ENCODE results near the gene EMP2. TPM values are rescaled to one million over a fixed set of nuclear protein-coding genes. Genes with fewer than 3 reads are reported as not detected.
"Not testable (repeated sequence)": the region's sequence is repeated elsewhere in the genome, so short reads cannot be mapped to it uniquely, and the experiment has no call there.

The EMP2 gene
- total RNA-seq, 4 donors from 2014 or later = 7.9 to 13.5 (median 11.7) TPM

DNA sequence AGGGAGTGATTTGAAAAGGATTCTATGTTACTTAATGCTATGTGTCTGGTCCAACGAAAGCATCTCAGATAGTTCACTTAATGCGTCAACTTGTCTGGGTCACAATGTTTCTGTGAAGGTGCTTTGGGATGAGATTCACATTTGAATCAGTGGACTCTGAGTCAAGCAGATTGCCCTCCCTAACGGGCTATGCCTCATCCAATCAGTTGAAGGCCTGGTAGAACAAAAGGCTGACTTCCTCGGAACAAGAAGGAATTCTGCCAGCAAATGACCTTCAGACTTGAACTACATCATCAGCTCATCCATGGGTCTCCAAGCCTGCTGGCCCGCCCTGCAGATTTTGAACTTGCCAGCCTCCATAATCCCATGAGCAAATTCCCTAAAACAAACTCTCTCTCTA, 15.2 kb downstream of the EMP2 start:
- in situ Hi-C loops (cut with MboI; ENCODE audit: low sequenced_read_pairs in 4 of 4) (no loop called here), intact Hi-C loops (cut with DNase I; ENCODE audit: low total_unique reads) (no loop called here)
- Histone ChIP-seq H3K4me1 (peaks cover 35 to 66% of the 10 kb centered on the region in 2 donors), H3K4me3 (no peak overlapping the region), H3K36me3 (no peaks in the 10 kb centered on the region), H3K9me3 (no peaks in the 10 kb centered on the region), H3K27ac (peak overlapping the region; percentile 16 to 55 (median 42)), H3K27me3 (no peaks in the 10 kb centered on the region)
- ATAC-seq = peak; percentile 44 to 46
- TF ChIP-seq POLR2A (IDR thresholded peaks at IDR 0.05) = no peak
- no peak for TF ChIP-seq CTCF (IDR thresholded peaks at IDR 0.05 in 4 of 5, conservative IDR thresholded peaks at IDR 0.05 in 1 of 5)
- DNase-seq = no peak

- DNase-seq (no peak), ATAC-seq (no peak)
- no peaks in the 10 kb centered on the region for H3K36me3 ChIP-seq
- in situ Hi-C loops (cut with MboI; ENCODE audit: low sequenced_read_pairs in 4 of 4) (no loop called here), intact Hi-C loops (cut with DNase I; ENCODE audit: low total_unique reads) (no loop called here)
- TF ChIP-seq CTCF (IDR thresholded peaks at IDR 0.05 in 4 of 5, conservative IDR thresholded peaks at IDR 0.05 in 1 of 5) = no peak
- no peak for TF ChIP-seq POLR2A (IDR thresholded peaks at IDR 0.05)
- H3K4me1 ChIP-seq = peaks cover 40 to 66% of the 10 kb centered on the region in 2 donors
- H3K27me3 ChIP-seq = no peaks in the 10 kb centered on the region
- H3K9me3 ChIP-seq = no peaks in the 10 kb centered on the region
- peak overlapping the region; percentile 16 to 55 (median 42) for H3K27ac ChIP-seq
- H3K4me3 ChIP-seq = no peak overlapping the region
Observed at GRCh38 chr16:10564591-10564990, 15.8 kb downstream of the EMP2 start.

- H3K36me3 ChIP-seq = no peaks in the 10 kb centered on the region
- H3K4me3 ChIP-seq = no peak overlapping the region
- H3K9me3 ChIP-seq = no peaks in the 10 kb centered on the region
- peaks cover 57 to 71% of the 10 kb centered on the region in 2 donors for H3K4me1 ChIP-seq
- in situ Hi-C loops (cut with MboI; ENCODE audit: low sequenced_read_pairs in 4 of 4) (no loop called here), intact Hi-C loops (cut with DNase I; ENCODE audit: low total_unique reads) (no loop called here)
- no peaks in the 10 kb centered on the region for H3K27me3 ChIP-seq
- H3K27ac ChIP-seq = peak overlapping the region; percentile 34 to 87 (median 60)
- ATAC-seq = no peak
- TF ChIP-seq POLR2A (IDR thresholded peaks at IDR 0.05) (no peak), CTCF (IDR thresholded peaks at IDR 0.05 in 4 of 5, conservative IDR thresholded peaks at IDR 0.05 in 1 of 5) (no peak)
- DNase-seq = no peak
Observed at GRCh38 chr16:10562361-10562899, 18.0 kb downstream of the EMP2 start.

GRCh38 chr16:10561425-10561824, 19.0 kb downstream of the EMP2 start:
- Histone ChIP-seq H3K27ac (peak overlapping the region; percentile 24 to 87 (median 62)), H3K9me3 (no peaks in the 10 kb centered on the region), H3K36me3 (no peaks in the 10 kb centered on the region), H3K27me3 (no peaks in the 10 kb centered on the region), H3K4me1 (peaks cover 65 to 79% of the 10 kb centered on the region in 2 donors), H3K4me3 (no peak overlapping the region)
- intact Hi-C loops (cut with DNase I; ENCODE audit: low total_unique reads) = no loop called here
- DNase-seq = no peak
- no peak for ATAC-seq
- TF ChIP-seq CTCF (IDR thresholded peaks at IDR 0.05 in 4 of 5, conservative IDR thresholded peaks at IDR 0.05 in 1 of 5) = no peak
- in situ Hi-C loops (cut with MboI; ENCODE audit: low sequenced_read_pairs in 4 of 4) = no loop called here

GRCh38 chr16:10561001-10561400, 19.4 kb downstream of the EMP2 start:
- H3K4me3 ChIP-seq = no peak overlapping the region
- H3K27ac ChIP-seq = peak overlapping the region; percentile 24 to 87 (median 62)
- H3K4me1 ChIP-seq = peaks cover 69 to 79% of the 10 kb centered on the region in 2 donors
- TF ChIP-seq CTCF (IDR thresholded peaks at IDR 0.05 in 4 of 5, conservative IDR thresholded peaks at IDR 0.05 in 1 of 5) (no peak), POLR2A (IDR thresholded peaks at IDR 0.05) (no peak)
- H3K9me3 ChIP-seq = no peaks in the 10 kb centered on the region
- no peaks in the 10 kb centered on the region for H3K27me3 ChIP-seq
- DNase-seq (no peak), ATAC-seq (no peak)
- H3K36me3 ChIP-seq = no peaks in the 10 kb centered on the region
- intact Hi-C loops (cut with DNase I; ENCODE audit: low total_unique reads) (no loop called here), in situ Hi-C loops (cut with MboI; ENCODE audit: low sequenced_read_pairs in 4 of 4) (no loop called here)

DNA sequence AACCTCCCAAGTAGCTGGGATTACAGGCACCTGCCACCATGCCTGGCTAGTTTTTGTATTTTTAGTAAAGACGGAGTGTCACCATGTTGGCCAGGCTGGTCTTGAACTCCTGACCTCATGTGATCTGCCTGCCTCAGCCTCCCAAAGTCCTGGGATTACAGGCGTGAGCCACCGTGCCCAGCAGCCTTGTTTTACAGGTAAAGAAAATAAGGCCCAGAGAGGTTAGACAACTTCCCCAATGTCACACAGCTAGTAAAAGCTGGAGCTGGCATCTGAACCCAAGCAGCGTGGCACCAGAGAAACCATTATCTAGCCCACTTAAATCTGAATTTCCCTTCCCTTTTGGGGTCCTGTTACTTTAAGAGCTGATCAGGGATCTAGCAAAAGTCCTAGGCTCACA, 20.6 kb downstream of the EMP2 start:
- intact Hi-C loops (cut with DNase I; ENCODE audit: low total_unique reads) = loop anchor here (2.0 kb wide), 1 partner anchor 21 kb away; the partner anchor contains the start of gene EMP2
- Histone ChIP-seq H3K27ac (peak overlapping the region; percentile 82 to 87 (median 84)), H3K4me1 (peaks cover 62 to 69% of the 10 kb centered on the region in 2 donors)
- DNase-seq; H3K36me3 ChIP-seq; ATAC-seq; in situ Hi-C loops (cut with MboI; ENCODE audit: low sequenced_read_pairs in 4 of 4); H3K4me3 ChIP-seq; H3K27me3 ChIP-seq; H3K9me3 ChIP-seq: not testable (repeated sequence)
